SKM-1 (cell line): ENCODE data around the gene CNOT11.
"Not testable (repeated sequence)": the region's sequence is repeated elsewhere in the genome, so short reads cannot be mapped to it uniquely, and the experiment has no call there.

ENCODE experiments used
- DNase-seq: peaks from one replicate; lab custom pipeline; 2025; ENCODE audit not compliant: unreplicated experiment; lab: John Stamatoyannopoulos, UW

Gene CNOT11

GRCh38 chr2:101307950-101308431 lies 55.3 kb downstream of the CNOT11 start:
- DNase-seq, result no peak

DNA sequence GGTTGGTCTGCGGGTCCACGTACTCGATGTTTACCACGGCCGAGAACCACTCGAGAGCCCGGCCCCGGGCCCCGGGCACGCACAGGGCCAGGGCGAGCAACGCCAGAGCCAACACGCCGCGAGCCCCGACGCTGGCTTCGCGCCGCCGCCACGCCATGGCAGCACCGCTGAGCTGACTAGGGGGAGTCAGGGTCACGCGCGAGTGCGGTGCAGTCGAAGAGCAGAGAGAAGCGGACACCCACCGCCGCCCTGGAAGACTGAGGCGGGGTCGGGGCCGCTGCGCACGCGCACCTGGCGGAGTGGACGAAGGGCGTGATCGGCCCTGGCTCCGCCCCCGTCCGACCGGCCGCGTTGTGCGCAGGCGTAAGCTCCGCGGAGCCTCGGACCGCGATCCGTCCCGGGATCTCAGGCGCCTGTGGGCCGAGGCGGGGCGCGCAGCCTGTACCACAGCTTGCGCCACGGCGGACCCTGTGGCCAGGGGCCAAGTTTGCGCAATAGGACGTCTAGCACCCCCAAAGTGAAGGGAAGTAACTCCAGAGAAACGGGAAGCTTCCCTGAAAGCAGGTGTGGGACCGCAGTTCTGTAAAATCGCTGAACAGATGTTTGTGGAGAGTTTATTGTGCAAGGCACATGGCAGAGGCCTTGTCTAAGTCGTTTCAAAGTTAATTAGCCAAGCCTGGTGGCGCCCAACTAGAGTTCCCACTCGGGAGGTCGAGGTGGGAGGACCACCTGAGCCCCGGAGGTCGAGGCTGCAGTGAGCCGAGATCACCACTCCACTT lies 55.9 kb downstream of the CNOT11 start, which contains the start of gene RNF149:
Gene RNF149, minus strand, starts transcription at position 270 of the 779 bp plus-strand sequence. Its CDS starts 113 bp downstream, at position 157.
- DNase-seq, result peak; percentile 99

DNA sequence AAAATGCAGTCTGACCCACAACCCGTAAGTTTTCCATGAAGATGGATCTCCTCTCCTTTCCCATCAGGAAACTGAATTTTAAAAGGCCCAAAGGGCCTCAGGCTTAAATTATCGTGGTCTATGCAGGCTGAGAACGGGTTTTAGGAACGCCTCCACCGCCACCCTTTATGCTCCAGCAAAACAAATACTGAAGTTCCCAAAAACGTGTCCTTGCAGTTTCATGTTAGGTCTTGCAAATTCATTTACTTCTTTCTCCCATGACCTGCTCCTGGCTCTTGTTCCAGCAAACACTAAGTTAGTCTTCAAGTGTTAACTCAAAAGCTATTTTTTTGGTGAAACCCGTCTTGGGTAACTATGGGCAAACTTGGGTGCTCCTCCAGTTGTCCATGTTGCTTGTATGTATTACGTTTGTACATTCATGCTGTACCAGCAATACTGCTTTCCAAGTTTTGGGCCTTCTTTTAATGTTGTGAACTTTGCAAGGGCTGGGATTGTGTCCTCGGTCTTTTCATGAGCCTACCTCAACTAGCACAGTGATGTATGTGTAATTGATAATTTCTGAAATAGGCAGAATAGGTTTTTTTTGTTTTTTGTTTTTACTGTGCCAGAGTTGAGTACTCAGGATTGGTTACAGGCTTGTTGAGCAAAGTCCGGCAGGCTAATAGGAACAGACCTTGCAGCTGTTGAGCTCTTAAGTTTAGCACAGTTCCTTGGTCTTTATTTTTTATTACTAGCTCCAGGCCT lies 57.6 kb downstream of the CNOT11 start:
- DNase-seq, result no peak

DNA sequence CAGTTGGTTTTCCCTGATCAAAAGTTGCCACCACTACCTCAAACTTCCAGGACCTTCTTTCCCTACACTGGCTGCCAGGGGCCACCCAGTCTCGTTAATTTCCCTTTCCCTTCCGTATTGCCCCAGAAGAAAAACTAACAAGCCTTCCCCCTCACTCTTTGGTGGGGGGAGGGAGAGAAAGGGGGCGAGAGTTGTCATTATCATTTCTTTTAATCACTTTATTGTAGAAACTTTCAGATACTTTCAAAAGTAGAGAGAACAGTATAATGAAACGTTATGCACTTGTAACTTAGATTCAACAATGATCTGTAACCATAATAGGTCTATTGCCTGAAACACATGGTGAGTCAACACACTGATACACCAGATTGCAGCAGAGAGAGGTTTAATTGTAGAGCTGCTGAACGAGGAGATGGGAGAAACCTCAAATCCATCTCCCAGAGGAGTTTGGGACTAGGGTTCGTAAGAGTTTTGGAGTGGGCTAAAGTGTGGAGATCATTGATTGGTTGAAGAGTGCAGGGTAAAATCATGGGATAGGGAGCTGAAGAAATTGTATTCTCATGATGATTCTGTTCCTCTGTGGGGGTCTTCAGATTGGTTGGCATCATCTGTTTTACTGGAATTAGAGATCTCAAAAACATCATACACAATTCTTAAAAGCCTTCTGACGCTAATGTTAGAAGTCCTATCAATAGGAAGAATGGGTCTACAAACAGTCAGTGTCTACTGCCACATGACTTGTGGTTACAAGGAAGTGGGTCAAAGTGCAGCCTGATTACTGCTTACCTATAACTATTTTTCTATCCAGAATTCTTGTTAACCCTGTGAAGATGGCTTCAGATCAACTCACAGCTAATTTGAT lies 58.4 kb downstream of the CNOT11 start:
- DNase-seq, result no peak

- no peak for DNase-seq
These were observed 59.0 kb downstream of the CNOT11 start for GRCh38 chr2:101311696-101312017.

DNA sequence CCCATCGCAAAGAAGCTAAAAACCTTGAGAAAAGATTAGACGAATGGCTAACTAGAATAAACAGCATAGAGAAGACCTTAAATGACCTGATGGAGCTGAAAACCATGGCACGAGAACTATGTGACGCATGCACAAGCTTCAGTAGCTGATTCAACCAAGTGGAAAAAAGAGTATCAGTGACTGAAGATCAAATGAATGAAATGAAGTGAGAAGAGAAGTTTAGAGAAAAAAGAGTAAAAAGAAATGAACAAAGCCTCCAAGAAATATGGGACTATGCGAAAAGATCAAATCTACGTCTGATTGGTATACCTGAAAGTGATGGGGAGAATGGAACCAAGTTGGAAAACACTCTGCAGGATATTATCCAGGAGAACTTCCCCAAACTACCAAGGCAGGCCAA lies 63.9 kb downstream of the CNOT11 start:
- DNase-seq, result not testable (repeated sequence)
